CD4-positive, alpha-beta T cell treated with Interleukin-15 for 1 hour (primary cell): Measurements from ENCODE around the gene PELI3.

Experiments
- DNase-seq: peaks from one replicate; pipeline ENCODE4 v3.0.0-alpha.2; 2020

Gene PELI3

GRCh38 chr11:66475349-66476172 lies 8.9 kb downstream of the PELI3 start:
- no peak for DNase-seq

- no peak for DNase-seq
Observed at GRCh38 chr11:66476173-66476840, 9.6 kb downstream of the PELI3 start.

- no peak for DNase-seq
Observed at GRCh38 chr11:66476841-66477251, 10.1 kb downstream of the PELI3 start.

GRCh38 chr11:66477263-66478201 lies 10.8 kb downstream of the PELI3 start:
- DNase-seq: no peak

GRCh38 chr11:66478729-66479393 lies 12.2 kb downstream of the PELI3 start:
- peak; percentile 34 for DNase-seq

- DNase-seq: no peak
Observed at GRCh38 chr11:66479394-66480116, 12.8 kb downstream of the PELI3 start.

- DNase-seq: peak; percentile 95
Observed at GRCh38 chr11:66480117-66480938, 13.6 kb downstream of the PELI3 start, which contains the start of gene DPP3. Gene DPP3 (plus strand): TSS chr11:66480434. CDS start chr11:66482201, 1,767 bp downstream.

- DNase-seq: no peak
Observed at GRCh38 chr11:66484806-66485380, 18.2 kb downstream of the PELI3 start.

GRCh38 chr11:66488957-66489356 lies 22.3 kb downstream of the PELI3 start:
- no peak for DNase-seq

GRCh38 chr11:66489636-66490035 lies 22.9 kb downstream of the PELI3 start:
- no peak for DNase-seq

GRCh38 chr11:66491315-66491935 lies 24.7 kb downstream of the PELI3 start:
- no peak for DNase-seq

- no peak for DNase-seq
Observed at GRCh38 chr11:66492161-66492865, 25.6 kb downstream of the PELI3 start.

GRCh38 chr11:66493130-66493529 lies 26.4 kb downstream of the PELI3 start:
- no peak for DNase-seq

GRCh38 chr11:66494458-66494857 lies 27.8 kb downstream of the PELI3 start:
- no peak for DNase-seq

- no peak for DNase-seq
Observed at GRCh38 chr11:66494935-66495334, 28.2 kb downstream of the PELI3 start.

- no peak for DNase-seq
Observed at GRCh38 chr11:66495401-66495854, 28.7 kb downstream of the PELI3 start.

- no peak for DNase-seq
Observed at GRCh38 chr11:66497206-66497605, 30.5 kb downstream of the PELI3 start.

- DNase-seq: no peak
Observed at GRCh38 chr11:66498506-66498905, 31.8 kb downstream of the PELI3 start.

GRCh38 chr11:66505276-66505816 lies 38.6 kb downstream of the PELI3 start:
- DNase-seq: no peak
